Measurements from ENCODE around the gene F3. TPM values are rescaled to one million over a fixed set of nuclear protein-coding genes. Genes with fewer than 3 reads are reported as not detected.

Gene F3
- total RNA-seq, 1 experiment from 2014 or later = 7.8 TPM

- Mint-ChIP-seq H3K4me3 (no peak overlapping the region), H3K27me3 (ENCODE audit: low read depth) (no peaks in the 10 kb centered on the region; the same call in 1 of the 2 replicates), H3K36me3 (peaks cover 7% of the 10 kb centered on the region; the same call in 1 of the 2 replicates), H3K9me3 (peaks cover 20% of the 10 kb centered on the region), H3K4me1 (peaks cover 4% of the 10 kb centered on the region), H3K27ac (no peak overlapping the region)
- ChIA-PET POLR2A (no interaction called here), CTCF (no interaction called here)
- DNase-seq (ENCODE audit: low spot score) (no peak), ATAC-seq (no peak)
- no peak for TF ChIP-seq MYBL2 (CRISPR knock-in tag; IDR thresholded peaks at IDR 0.05)
These were observed 24.3 kb upstream of the F3 start for GRCh38 chr1:94565901-94566300.

- ChIA-PET CTCF (interaction anchor here (1.4 kb wide), 1 partner anchor 81 kb away, joined by 3 read pairs; no protein-coding TSS in a partner anchor), POLR2A (no interaction called here)
- no peak overlapping the region for H3K4me3 Mint-ChIP-seq
- ATAC-seq (no peak), DNase-seq (ENCODE audit: low spot score) (no peak)
- H3K27ac Mint-ChIP-seq = no peak overlapping the region
- peaks cover 2% of the 10 kb centered on the region; the same call in 1 of the 2 replicates for H3K27me3 Mint-ChIP-seq (ENCODE audit: low read depth)
- peaks cover 4% of the 10 kb centered on the region for H3K4me1 Mint-ChIP-seq
- peaks cover 20% of the 10 kb centered on the region for H3K9me3 Mint-ChIP-seq
- H3K36me3 Mint-ChIP-seq = peaks cover 7% of the 10 kb centered on the region; the same call in 1 of the 2 replicates
- no peak for TF ChIP-seq ZNF232 (CRISPR knock-in tag; IDR thresholded peaks at IDR 0.05)
- TF ChIP-seq SOX15 (CRISPR knock-in tag; IDR thresholded peaks at IDR 0.05) = no peak
- no peak for TF ChIP-seq MXD4 (CRISPR knock-in tag; IDR thresholded peaks at IDR 0.05; ENCODE audit: borderline replicate concordance)
- TF ChIP-seq CBFB (CRISPR knock-in tag; IDR thresholded peaks at IDR 0.05; ENCODE audit: low read depth) = no peak
- TF ChIP-seq FOXP4 (CRISPR knock-in tag; IDR thresholded peaks at IDR 0.05) = no peak
- no peak for TF ChIP-seq USF2 (CRISPR knock-in tag; IDR thresholded peaks at IDR 0.05)
- no peak for TF ChIP-seq ESRRA (CRISPR knock-in tag; IDR thresholded peaks at IDR 0.05; ENCODE audit: borderline replicate concordance)
- no peak for TF ChIP-seq JUN (CRISPR knock-in tag; IDR thresholded peaks at IDR 0.05)
- TF ChIP-seq IRF1 (CRISPR knock-in tag; IDR thresholded peaks at IDR 0.05) = no peak
- TF ChIP-seq AFF4 (CRISPR knock-in tag; IDR thresholded peaks at IDR 0.05; ENCODE audit: borderline replicate concordance) = no peak
- TF ChIP-seq FOXJ3 (CRISPR knock-in tag; IDR thresholded peaks at IDR 0.05; ENCODE audit: borderline replicate concordance) = no peak
- TF ChIP-seq SP1 (CRISPR knock-in tag; conservative IDR thresholded peaks at IDR 0.05) = no peak
- TF ChIP-seq ATF1 (CRISPR knock-in tag; IDR thresholded peaks at IDR 0.05) = no peak
- TF ChIP-seq HMGXB4 (CRISPR knock-in tag; IDR thresholded peaks at IDR 0.05) = no peak
- TF ChIP-seq CDX4 (CRISPR knock-in tag; IDR thresholded peaks at IDR 0.05; ENCODE audit: borderline replicate concordance) = no peak
- TF ChIP-seq GTF2I (CRISPR knock-in tag; conservative IDR thresholded peaks at IDR 0.05) = no peak
These were observed 21.1 kb upstream of the F3 start for GRCh38 chr1:94562519-94563260.

Data from WTC11 (cell line).